Mesodermal cell (in vitro differentiated cells): ENCODE results near the gene RECQL.
"Not testable (repeated sequence)": the region's sequence is repeated elsewhere in the genome, so short reads cannot be mapped to it uniquely, and the experiment has no call there.

Experiments used
- H3K27ac ChIP-seq: 2 replicates; pipeline ENCODE4 v1.7.0; 2013; ENCODE audit warnings: mild to moderate bottlenecking, low read depth, low read length, moderate library complexity; ENCODE audit not compliant: severe bottlenecking
- H3K36me3 ChIP-seq: 2 replicates; pipeline ENCODE4 v1.7.1; 2013; ENCODE audit warnings: mild to moderate bottlenecking, low read length, moderate library complexity; ENCODE audit not compliant: control insufficient read depth, insufficient read depth
- H3K4me1 ChIP-seq: one replicate; pipeline ENCODE4 v1.7.1; 2013; ENCODE audit warnings: mild to moderate bottlenecking, low read length; ENCODE audit not compliant: insufficient read depth, control insufficient read depth, poor library complexity, severe bottlenecking
- H3K4me3 ChIP-seq: 2 replicates; pipeline ENCODE4 v1.7.0; 2013; ENCODE audit warnings: low read length, control low read depth, mild to moderate bottlenecking; ENCODE audit not compliant: insufficient read depth, poor library complexity, severe bottlenecking; ENCODE audit errors: extremely low read depth
- H3K9me3 ChIP-seq: 2 replicates; pipeline ENCODE4 v1.7.1; 2013; ENCODE audit warnings: mild to moderate bottlenecking, low read length, moderate library complexity; ENCODE audit not compliant: control insufficient read depth
- WGBS, 2 experiments: methylation state at CpG; one replicate each; pipeline ENCODE4 v1.1.5; 2013; ENCODE audit warnings: missing lambda C conversion rate in 2 of 2; ENCODE audit not compliant: insufficient coverage in 2 of 2; 5-methylcytosine and 5-hydroxymethylcytosine counted together

The RECQL gene

GRCh38 chr12:21502164-21502496 is 695 bp upstream of the RECQL start:
- Histone ChIP-seq H3K27ac (peak overlapping the region; percentile 98), H3K4me1 (no peaks in the 10 kb centered on the region), H3K4me3 (peak overlapping the region; percentile 80), H3K36me3 (peaks cover 27% of the 10 kb centered on the region), H3K9me3 (no peaks in the 10 kb centered on the region)
- WGBS, 2 experiments: 0% methylated on average over 11 to 13 of the region's 14 CpGs

GRCh38 chr12:21500786-21501257 is 613 bp downstream of the RECQL start:
- peak overlapping the region; percentile 98 for H3K27ac ChIP-seq
- peaks cover 40% of the 10 kb centered on the region for H3K36me3 ChIP-seq
- 0 to 20% methylated on average over 2 to 4 of the region's 8 CpGs for WGBS, 2 experiments
- no peaks in the 10 kb centered on the region for H3K9me3 ChIP-seq
- peak overlapping the region; percentile 80 for H3K4me3 ChIP-seq
- no peaks in the 10 kb centered on the region for H3K4me1 ChIP-seq

GRCh38 chr12:21499765-21500164 is 1.7 kb downstream of the RECQL start:
- WGBS, 2 experiments: 33 to 57% methylated on average over 1 to 2 of the region's 2 CpGs
- H3K4me3 ChIP-seq: peak overlapping the region; percentile 80
- no peak overlapping the region for H3K27ac ChIP-seq
- no peaks in the 10 kb centered on the region for H3K4me1 ChIP-seq
- H3K36me3 ChIP-seq: peaks cover 51% of the 10 kb centered on the region
- no peaks in the 10 kb centered on the region for H3K9me3 ChIP-seq

GRCh38 chr12:21485998-21486397 is 15.4 kb downstream of the RECQL start:
- no peak overlapping the region for H3K4me3 ChIP-seq
- H3K36me3 ChIP-seq: peaks cover 57% of the 10 kb centered on the region
- no peak overlapping the region for H3K27ac ChIP-seq
- no peaks in the 10 kb centered on the region for H3K4me1 ChIP-seq
- no peaks in the 10 kb centered on the region for H3K9me3 ChIP-seq

GRCh38 chr12:21483531-21483930 is 17.9 kb downstream of the RECQL start:
- H3K4me1 ChIP-seq: no peaks in the 10 kb centered on the region
- no peaks in the 10 kb centered on the region for H3K9me3 ChIP-seq
- H3K4me3 ChIP-seq: no peak overlapping the region
- peaks cover 57% of the 10 kb centered on the region for H3K36me3 ChIP-seq
- H3K27ac ChIP-seq: no peak overlapping the region
- WGBS, 2 experiments: 90% methylated on average over 2 of the region's 3 CpGs; no CpG with 5 or more reads in 1 of the 2 experiments

GRCh38 chr12:21478756-21479455 is 22.5 kb downstream of the RECQL start:
- peaks cover 78% of the 10 kb centered on the region for H3K36me3 ChIP-seq
- no peaks in the 10 kb centered on the region for H3K9me3 ChIP-seq
- 93 to 95% methylated on average over 6 to 8 of the region's 10 CpGs for WGBS, 2 experiments

GRCh38 chr12:21476949-21477348 is 24.5 kb downstream of the RECQL start:
- Histone ChIP-seq H3K9me3 (no peaks in the 10 kb centered on the region), H3K36me3 (peaks cover 78% of the 10 kb centered on the region), H3K4me3 (no peak overlapping the region), H3K4me1 (no peaks in the 10 kb centered on the region), H3K27ac (no peak overlapping the region)
- WGBS, 2 experiments: no CpG with 5 or more reads among the region's 3 CpGs

More at GRCh38 chr12:21478756-21479455, 22.5 kb downstream of the RECQL start:
- Histone ChIP-seq H3K27ac (no peak overlapping the region), H3K4me3 (no peak overlapping the region), H3K4me1 (no peaks in the 10 kb centered on the region)

GRCh38 chr12:21475552-21475951 is 25.9 kb downstream of the RECQL start:
- peaks cover 71% of the 10 kb centered on the region for H3K36me3 ChIP-seq
- no peak overlapping the region for H3K27ac ChIP-seq
- no peak overlapping the region for H3K4me3 ChIP-seq
- no peaks in the 10 kb centered on the region for H3K4me1 ChIP-seq
- WGBS, 2 experiments: 100% methylated on average over 1 of the region's 1 CpG; no CpG with 5 or more reads in 1 of the 2 experiments
- no peaks in the 10 kb centered on the region for H3K9me3 ChIP-seq

- Histone ChIP-seq H3K4me1 (no peaks in the 10 kb centered on the region), H3K27ac (no peak overlapping the region), H3K36me3 (peaks cover 57% of the 10 kb centered on the region), H3K4me3 (no peak overlapping the region), H3K9me3 (no peaks in the 10 kb centered on the region)
- WGBS, 2 experiments: 85 to 90% methylated on average over 4 of the region's 7 CpGs
Measured at GRCh38 chr12:21472197-21472823, 29.1 kb downstream of the RECQL start.

- Histone ChIP-seq H3K4me3 (no peak overlapping the region), H3K36me3 (peaks cover 54% of the 10 kb centered on the region), H3K27ac (no peak overlapping the region), H3K4me1 (no peaks in the 10 kb centered on the region), H3K9me3 (no peaks in the 10 kb centered on the region)
- 100% methylated on average over 1 of the region's 2 CpGs; no CpG with 5 or more reads in 1 of the 2 experiments for WGBS, 2 experiments
Measured at GRCh38 chr12:21471294-21471693, 30.1 kb downstream of the RECQL start.

GRCh38 chr12:21467334-21467733 is 34.1 kb downstream of the RECQL start:
- H3K27ac ChIP-seq, H3K9me3 ChIP-seq, H3K4me1 ChIP-seq, H3K4me3 ChIP-seq: not testable (repeated sequence)
- WGBS, 2 experiments: no CpG with 5 or more reads among the region's 2 CpGs
- H3K36me3 ChIP-seq: peaks cover 21% of the 10 kb centered on the region
